Colon (tissue), 2 donors: Measurements from ENCODE around the gene NOP9.

Experiments used
- FAIRE-seq: peaks from 2 replicates; lab custom pipeline; 2012; peaks lifted over from hg19 to GRCh38; lab: Jason Lieb, UNC
- donor health status: control.
- donor health status: control.

NOP9 gene

DNA sequence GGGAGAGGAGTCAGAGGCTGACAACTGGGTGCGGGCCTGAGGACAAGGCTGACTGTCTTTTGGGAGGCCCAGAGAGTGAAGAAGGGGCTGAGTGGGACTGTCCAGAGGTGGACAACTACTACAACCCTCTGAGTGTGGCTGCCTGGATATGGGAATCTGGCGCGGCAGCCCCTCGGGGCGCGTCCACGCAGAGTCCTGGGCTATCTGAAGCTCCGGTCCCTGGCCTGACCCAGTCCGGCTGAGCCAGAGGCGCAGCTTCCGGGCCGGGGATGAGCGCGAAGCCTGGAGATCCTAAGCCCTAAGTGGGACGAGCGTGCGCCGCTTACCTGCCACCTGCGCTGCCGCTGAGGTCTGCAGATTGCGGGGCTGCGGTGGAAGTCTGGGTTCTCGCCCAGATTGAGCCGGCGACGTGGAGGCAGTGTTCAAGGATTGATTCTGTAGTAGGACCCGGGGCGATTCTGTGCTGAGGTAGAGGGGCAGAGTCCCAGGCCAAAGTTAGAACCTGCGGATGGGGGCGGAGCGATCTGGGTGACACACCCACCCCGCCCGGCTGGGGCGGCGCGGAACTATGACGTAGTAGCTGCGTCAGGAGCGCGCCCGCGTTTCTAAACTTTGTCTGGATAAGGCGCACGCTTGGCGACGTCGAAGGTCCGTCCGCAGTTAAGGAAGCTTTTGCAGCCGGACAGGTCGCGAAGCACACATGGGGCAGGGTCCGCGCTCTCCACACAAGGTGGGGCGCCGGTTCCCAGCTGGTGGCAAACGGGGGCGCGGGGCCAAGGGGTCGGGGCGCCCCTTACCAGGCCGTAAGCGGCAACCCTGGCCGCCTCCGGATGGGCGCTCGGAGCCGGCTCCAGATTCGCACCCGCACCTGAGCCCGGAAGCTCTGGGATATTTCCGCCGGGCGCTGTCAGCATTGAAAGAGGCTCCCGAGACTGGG, at the start of gene NOP9, which contains the start of gene DHRS1:
NOP9 (plus strand) TSS at position 596 of the 937 bp plus-strand sequence; CDS start at position 701, 105 bp downstream.
DHRS1 (minus strand) TSS at position 526 of the 937 bp plus-strand sequence. CDS start 674 bp downstream, outside the sequence.
- no peak for FAIRE-seq

- FAIRE-seq = no peak
Measured at GRCh38 chr14:24250354-24250753, 49.3 kb upstream of the NOP9 start.

GRCh38 chr14:24251880-24252288, 47.8 kb upstream of the NOP9 start:
- FAIRE-seq = no peak

GRCh38 chr14:24252289-24253124, 47.1 kb upstream of the NOP9 start:
- FAIRE-seq = no peak

DNA sequence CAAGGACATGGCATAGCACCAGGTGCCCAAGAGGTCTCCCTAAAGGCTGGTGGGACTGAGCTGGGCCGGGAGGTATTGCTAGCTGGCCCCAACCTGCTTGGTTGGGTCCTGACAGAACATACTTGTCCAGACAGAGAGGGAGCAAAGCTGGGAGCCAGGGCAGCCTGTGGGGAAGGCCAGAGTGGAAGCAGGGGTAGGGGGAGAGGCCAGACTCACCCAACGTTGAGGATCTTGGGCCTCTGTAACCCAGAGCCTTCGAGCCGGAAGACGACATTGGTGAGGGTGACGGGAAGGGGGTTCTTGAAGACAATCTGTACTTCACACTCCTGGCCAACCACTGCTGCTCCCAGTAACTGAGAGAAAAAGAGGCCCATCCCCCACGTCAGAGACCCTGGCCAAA, 45.7 kb upstream of the NOP9 start:
- no peak for FAIRE-seq

DNA sequence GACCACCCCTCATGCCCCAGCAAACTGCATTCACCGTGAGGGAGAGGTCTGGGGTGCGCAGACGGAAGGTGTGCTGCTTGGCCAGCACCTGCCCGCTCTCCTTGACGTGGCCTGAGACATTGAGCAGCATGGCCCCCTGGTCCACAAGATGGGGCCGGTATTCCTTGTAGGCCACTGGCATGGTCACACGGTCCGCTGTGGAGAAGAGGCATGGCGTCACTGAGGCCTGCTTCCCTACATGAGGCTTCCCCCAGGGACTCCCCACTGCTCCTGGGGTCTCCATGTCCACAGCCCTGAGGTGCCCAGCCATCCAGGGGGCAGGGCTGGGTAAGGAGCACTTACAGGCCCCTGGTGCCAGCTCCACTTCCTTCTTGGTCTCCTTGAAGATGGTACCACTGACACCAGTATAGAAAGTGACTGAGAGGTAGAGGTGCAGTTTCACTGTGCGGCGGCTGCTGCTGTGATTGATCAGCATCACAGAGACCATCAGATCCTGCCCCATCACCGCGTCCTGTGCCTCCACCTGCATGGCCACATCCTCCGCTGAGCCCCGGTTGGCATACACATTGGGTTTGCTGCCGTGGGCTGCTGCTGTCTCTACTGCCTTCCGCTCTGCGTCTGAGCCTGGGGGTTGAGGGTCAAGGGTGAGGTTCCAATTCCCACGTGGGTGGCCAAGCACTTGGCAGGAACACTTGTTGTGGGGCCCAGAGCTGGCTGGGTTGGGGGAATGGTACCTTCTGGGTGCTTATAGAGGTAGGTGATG, 44.8 kb upstream of the NOP9 start:
- FAIRE-seq = no peak

GRCh38 chr14:24255438-24255837, 44.2 kb upstream of the NOP9 start:
- FAIRE-seq = no peak

DNA sequence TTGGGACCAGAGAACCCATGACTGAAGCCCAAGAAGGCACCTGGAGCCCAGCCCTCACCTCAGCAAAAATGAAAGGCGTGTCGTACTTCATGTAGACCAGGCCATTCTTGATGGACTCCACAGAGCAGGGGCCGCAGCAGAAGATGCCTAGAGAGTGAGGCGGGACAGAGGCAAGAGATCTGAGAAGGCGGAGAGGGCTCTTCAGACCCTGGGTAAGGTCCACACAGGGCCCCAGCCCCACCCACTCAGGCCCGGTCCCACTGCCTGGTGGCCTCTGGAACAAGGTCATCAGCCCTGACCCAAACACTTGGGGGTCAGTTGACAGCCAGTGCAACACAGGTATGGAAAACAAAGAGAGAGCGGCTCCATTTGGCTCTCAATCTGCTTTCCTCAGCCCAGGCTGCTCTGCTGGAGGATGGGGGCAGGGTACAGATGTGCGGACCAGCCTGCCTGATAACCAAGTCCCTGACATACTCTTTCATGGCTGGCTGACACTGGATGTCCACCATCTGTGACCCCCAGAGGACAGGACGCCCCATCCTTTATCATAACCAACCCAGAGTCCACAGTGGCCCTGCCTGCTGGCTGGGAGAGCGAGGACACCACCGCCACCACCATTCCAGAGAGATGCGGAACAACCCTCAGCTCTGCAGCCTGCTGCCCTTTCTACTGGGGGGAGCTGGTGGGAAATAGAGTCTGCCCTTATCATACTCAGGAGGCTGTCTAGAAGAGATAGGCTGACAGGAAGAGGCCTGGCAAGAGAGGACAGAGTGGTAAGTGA, 43.5 kb upstream of the NOP9 start:
- FAIRE-seq = no peak

DNA sequence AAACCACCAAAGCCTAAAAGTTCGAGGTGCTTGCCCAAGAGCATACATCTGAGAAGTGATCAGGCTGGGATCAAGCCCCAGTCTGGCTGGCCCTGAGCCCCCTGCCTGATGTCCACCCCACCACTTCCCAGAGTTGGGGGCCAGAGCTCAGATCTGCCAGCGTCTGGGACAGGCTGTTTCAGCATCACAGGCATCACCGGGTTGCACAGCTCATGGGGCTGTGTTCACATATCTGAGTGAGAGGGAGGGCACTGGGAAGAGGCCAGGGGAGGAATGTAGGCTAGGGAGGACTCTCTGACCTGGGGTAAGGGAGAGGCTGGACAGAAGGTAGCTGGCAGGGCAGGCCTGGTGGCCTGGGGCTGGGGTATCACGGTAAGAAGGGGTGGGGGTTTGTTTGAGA, 42.7 kb upstream of the NOP9 start:
- no peak for FAIRE-seq

- no peak for FAIRE-seq
Measured at GRCh38 chr14:24258119-24258518, 41.5 kb upstream of the NOP9 start.

GRCh38 chr14:24258548-24259265, 40.9 kb upstream of the NOP9 start:
- FAIRE-seq = no peak

GRCh38 chr14:24259282-24260025, 40.2 kb upstream of the NOP9 start:
- FAIRE-seq = no peak

DNA sequence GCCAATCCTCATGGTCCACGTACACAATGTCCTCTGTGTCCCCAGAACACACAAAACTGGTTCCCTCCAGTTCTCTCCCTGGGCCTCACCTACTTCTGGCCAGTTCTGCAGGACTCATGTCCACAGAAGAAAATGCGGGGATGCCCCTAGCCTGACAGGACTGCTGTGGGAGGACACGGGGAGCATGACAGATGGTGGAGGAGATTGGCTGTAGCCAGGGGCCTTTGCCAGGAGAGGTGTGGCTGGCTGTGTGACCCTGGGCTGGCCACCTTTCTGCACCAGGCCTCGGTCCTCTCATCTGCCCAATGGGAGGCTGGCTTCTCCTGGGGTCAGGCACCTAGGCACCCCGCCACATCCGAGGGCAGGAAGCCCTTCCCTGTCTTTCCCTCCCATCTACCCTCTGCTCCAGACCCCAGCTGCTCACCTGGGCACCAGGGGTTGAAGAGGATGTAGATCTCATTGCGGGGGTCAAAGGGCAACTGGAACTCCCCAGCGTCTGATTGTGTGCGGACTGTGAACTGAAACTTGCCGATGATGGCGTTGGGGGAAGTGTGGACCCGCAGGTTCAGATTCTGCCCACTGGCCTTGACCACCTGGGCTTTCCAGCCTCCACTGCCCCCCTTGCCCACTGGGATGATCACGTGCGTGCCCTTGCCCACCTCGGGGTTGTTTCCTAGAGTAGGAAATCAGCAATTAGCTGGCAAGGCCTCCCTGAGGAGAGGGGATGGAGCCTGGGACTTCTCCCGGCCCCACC, 39.4 kb upstream of the NOP9 start:
- FAIRE-seq = no peak

DNA sequence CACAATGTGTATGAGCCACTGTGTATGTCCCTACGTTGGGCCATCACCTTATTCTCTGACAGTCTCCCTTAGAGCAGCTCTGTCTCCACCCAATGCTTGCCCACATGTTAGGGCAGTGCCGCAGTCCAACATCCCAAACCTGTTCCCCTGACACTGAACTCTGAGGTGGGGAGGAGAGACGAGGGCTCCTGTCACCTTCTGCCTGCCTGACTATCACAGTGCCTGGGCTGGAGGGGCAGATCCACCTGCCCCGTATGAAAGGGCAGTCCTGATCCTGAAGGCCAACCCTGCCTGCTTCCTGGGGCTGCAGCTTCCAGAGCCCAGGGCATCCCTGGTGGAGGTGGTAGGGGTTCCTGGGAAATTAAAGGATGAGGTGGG, 38.9 kb upstream of the NOP9 start:
- no peak for FAIRE-seq

DNA sequence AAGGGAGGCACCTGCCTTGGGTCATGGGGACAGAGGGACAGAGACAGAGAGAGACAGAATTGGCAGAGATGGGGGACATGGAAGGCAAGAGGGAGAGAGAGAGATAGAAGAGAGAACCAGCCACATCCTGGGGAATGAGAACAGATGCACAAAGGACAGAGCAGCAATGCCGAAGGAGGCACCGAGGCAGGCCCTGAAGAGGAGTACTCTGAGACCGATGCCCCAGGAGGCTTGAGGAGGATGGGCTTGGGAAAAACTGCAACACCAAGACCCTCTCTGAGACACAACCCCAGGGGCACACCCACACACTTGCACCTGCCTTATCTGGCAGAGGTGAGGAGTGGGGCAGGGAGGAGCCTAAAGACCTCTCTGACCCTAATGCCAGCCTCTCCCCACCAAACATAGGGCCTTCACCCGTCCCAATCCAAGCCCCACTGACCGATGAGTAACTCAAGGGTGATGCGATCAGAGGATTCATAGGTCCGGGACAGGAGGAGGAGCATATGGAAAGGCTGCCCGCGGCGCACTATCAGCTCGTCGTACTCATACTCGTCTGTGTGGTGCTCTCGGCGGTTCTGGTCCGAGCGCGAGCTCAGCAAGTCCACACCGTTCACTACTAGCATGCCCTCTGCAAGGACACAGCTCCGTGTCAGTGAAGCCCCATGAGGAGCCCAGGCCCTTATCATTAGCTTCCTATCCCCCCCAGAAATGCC, 38.2 kb upstream of the NOP9 start:
- no peak for FAIRE-seq

DNA sequence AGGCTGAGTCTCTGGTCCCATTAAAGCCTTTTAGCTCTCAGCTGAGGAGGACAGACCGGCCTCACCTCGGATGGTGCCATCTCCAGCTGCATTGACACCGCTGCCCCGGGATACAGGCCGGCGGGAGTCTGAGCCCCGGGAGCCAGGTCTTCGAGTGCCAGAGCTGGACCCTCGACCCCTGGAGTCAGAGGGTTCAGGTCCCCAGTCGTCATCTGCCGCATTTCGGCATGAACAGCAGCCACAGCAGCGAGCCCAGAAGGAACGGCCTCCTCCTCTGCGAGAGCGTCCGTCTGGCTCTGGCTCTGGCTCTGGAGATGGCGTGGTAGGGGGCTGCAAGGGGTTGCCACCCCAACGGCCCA, 37.7 kb upstream of the NOP9 start:
- no peak for FAIRE-seq

DNA sequence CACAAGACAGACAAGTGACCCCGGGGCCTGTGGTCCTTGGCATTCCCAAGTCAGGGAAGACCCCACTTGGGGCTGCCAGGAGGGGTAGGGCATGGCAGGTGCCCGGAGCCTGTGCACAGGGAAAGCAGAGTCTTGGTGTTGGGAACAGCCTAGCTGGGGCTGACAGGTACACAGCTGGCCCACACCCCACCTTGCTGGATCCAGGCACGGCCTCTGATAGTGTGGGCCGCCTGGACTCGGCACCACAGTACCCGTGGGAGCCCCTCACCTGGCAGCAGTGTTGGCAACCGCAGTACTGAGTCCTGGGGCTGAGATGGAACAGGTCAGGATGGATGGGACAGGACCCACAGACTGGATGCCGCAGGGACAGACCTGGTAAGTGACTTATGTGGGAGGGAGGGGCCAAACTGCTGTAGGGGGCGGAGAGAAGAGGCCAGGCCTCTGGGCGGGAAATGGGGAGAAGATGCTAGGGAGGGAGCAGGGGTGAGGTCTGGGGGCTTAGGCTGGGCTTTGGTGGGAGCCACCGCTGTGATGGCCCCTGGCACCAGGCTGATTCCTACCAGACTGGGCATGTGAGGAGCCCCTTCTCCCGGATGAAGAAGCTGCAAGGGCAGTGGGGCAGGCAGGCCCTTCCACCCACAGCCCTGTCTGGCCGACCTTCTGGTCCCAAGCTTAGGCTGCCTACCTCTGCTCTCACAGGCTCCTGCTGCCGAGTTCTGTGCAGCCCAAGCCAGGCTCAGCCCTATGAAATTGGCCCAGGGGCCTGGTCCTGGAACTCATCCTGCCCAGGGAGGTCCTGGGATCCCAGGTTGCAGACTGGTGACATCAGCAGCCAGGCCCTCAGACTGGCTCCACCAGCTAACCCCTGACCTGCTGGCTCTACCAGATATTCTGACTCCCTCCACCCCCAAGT, 36.6 kb upstream of the NOP9 start, which contains the start of gene TGM1:
TGM1 (minus strand) TSS at position 357 of the 913 bp plus-strand sequence. CDS start 825 bp downstream, outside the sequence.
- no peak for FAIRE-seq
